ENCODE measurements around the gene PPIF. TPM values are rescaled to one million over a fixed set of nuclear protein-coding genes. Genes with fewer than 3 reads are reported as not detected.
A peak's percentile ranks its signal among the peaks of the same experiment; 100 is the strongest.

PPIF gene
- total and polyA plus RNA-seq, 2 experiments from 2014 or later = 86.6 to 143 TPM

DNA sequence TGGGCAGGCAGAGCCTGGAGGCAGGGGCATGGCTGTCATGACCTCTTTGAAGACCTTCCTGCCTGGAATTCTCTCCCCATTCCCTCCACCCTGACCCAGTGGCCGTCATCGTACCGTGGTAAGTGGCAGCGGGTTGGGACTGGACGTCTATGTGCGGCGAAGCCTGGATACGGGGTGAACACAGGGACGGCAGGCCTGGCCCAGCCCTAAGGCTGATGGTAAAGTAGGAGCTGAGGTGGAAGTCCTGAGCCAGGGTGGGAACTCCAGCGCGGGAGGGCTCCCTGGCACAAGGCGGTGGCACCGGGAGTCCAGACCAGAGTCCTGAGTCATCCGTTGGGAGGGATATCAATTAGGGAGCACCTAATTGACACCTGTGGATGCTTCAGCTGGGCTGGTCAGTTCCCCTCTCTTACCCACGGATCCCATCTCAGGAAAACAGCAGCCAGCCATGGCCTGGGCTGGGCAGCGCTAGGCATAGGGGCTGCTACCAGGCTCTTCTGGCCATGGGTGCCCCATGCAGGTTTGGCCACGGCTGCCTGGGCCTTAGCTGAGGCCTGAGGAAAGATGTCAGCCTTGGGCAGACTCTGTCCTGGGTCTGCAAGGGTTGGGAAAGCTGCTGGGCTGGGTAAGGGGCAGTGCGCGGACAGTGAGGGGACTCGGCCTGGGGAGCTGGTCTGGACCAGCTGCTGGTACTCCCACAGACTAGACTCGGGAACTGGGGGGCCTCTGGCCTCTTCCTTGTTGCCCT lies 3.3 kb downstream of the PPIF start:
- H3K4me3 ChIP-seq = no peak overlapping the region
- H3K9me3 ChIP-seq (ENCODE audit: low read depth) = no peaks in the 10 kb centered on the region
- H3K4me1 ChIP-seq (ENCODE audit: low read depth) = peaks cover 27% of the 10 kb centered on the region
- peaks cover 31% of the 10 kb centered on the region for H3K36me3 ChIP-seq
- peak overlapping the region; percentile 28 for H3K27ac ChIP-seq
- H3K27me3 ChIP-seq = no peaks in the 10 kb centered on the region
- TF ChIP-seq, protein P1, sequence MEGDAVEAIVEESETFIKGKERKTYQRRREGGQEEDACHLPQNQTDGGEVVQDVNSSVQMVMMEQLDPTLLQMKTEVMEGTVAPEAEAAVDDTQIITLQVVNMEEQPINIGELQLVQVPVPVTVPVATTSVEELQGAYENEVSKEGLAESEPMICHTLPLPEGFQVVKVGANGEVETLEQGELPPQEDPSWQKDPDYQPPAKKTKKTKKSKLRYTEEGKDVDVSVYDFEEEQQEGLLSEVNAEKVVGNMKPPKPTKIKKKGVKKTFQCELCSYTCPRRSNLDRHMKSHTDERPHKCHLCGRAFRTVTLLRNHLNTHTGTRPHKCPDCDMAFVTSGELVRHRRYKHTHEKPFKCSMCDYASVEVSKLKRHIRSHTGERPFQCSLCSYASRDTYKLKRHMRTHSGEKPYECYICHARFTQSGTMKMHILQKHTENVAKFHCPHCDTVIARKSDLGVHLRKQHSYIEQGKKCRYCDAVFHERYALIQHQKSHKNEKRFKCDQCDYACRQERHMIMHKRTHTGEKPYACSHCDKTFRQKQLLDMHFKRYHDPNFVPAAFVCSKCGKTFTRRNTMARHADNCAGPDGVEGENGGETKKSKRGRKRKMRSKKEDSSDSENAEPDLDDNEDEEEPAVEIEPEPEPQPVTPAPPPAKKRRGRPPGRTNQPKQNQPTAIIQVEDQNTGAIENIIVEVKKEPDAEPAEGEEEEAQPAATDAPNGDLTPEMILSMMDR (IDR thresholded peaks at IDR 0.05; ENCODE audit: low read depth, low read length) = no peak
- DNase-seq (ENCODE audit: low read depth in 1 of 2, low spot score in 1 of 2) = no peak

DNA sequence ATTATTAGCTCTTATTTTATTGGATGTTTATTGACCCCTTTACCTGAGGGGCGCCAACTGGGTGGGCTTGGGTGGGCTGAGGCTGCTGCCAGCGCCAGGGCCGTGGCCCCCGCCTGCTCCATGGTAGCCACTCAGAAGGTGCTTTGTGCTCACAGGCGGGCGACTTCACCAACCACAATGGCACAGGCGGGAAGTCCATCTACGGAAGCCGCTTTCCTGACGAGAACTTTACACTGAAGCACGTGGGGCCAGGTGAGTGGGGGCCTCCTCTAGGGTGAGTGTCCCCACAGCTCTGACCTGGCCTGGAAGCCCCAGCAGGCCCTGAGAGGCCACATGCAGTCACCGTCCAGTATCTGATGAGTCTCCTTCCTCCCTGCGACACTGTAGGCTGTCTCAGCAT lies 4.1 kb downstream of the PPIF start:
- Histone ChIP-seq H3K36me3 (peaks cover 32% of the 10 kb centered on the region), H3K27ac (no peak overlapping the region), H3K27me3 (no peaks in the 10 kb centered on the region), H3K9me3 (ENCODE audit: low read depth) (no peaks in the 10 kb centered on the region), H3K4me3 (no peak overlapping the region), H3K4me1 (ENCODE audit: low read depth) (peaks cover 25% of the 10 kb centered on the region)
- DNase-seq (ENCODE audit: low read depth in 1 of 2, low spot score in 1 of 2) = no peak
- TF ChIP-seq, protein P1 (IDR thresholded peaks at IDR 0.05; ENCODE audit: low read depth, low read length) = no peak

DNA sequence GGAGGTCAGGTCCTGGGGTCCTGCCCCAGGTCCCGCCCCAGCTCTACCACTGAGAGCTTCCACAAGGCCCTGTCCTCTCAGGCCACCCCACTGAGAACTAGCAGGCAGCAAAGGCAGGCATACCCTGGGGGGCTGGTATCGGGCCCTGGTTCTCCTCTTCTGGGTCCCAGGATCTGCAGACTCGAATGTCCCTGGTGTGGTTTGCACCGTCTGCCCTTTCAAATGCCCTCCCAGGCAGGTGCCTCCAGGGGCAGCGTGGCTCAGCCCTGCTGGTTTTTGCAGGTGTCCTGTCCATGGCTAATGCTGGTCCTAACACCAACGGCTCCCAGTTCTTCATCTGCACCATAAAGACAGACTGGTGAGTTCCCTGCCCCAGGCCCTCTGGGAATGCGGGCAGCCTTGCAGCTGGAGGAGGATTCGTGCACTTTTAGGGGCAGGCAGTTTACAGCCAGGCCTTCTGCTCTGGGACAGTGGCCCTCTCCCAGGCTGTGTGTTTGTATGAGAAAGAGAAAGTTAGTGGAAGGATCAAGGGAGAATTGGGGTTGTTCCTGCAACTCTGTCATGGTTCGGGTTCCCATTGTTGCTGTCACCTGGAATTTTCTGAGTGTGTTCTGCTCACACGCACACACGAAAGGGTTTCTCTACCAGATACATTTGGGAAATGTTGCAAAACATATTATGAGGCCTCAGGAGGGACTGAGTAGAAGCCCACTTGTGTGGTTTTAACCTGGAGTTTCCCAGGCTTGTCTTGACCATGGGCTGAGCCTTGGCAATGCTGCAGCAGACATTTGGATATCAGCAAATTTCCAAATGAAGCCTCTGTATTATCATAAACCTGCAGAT lies 5.0 kb downstream of the PPIF start:
- peaks cover 19% of the 10 kb centered on the region for H3K4me1 ChIP-seq (ENCODE audit: low read depth)
- H3K27ac ChIP-seq = no peak overlapping the region
- H3K4me3 ChIP-seq = no peak overlapping the region
- H3K27me3 ChIP-seq = no peaks in the 10 kb centered on the region
- DNase-seq (ENCODE audit: low read depth in 1 of 2, low spot score in 1 of 2) = no peak
- no peaks in the 10 kb centered on the region for H3K9me3 ChIP-seq (ENCODE audit: low read depth)
- TF ChIP-seq, protein P1 (IDR thresholded peaks at IDR 0.05; ENCODE audit: low read depth, low read length) = no peak
- peaks cover 34% of the 10 kb centered on the region for H3K36me3 ChIP-seq

DNA sequence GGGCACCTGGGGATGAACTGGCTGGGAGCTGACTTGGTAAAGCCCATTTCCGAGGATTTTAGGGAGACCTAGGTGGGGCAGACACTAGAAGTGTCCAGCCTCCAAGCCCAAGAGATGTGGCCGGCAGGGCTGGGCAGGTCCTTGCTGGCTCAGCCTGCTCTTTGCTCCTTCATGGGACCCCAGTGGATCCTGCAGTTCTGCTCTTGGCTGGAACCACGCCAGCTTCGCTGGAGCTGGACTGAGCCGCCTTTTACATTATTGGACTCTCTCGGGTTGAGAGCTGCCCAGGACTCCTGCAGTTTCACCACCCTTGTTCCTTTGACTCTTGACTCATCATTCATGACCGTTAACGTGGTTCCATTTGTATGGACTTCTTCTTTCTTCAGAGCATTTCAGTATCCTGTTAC lies 5.7 kb downstream of the PPIF start:
- Histone ChIP-seq H3K9me3 (ENCODE audit: low read depth) (no peaks in the 10 kb centered on the region), H3K4me3 (no peak overlapping the region), H3K27me3 (no peaks in the 10 kb centered on the region), H3K4me1 (ENCODE audit: low read depth) (peaks cover 17% of the 10 kb centered on the region), H3K36me3 (peaks cover 34% of the 10 kb centered on the region), H3K27ac (no peak overlapping the region)
- no peak for DNase-seq (ENCODE audit: low read depth in 1 of 2, low spot score in 1 of 2)
- TF ChIP-seq, protein P1 (IDR thresholded peaks at IDR 0.05; ENCODE audit: low read depth, low read length) = no peak

DNA sequence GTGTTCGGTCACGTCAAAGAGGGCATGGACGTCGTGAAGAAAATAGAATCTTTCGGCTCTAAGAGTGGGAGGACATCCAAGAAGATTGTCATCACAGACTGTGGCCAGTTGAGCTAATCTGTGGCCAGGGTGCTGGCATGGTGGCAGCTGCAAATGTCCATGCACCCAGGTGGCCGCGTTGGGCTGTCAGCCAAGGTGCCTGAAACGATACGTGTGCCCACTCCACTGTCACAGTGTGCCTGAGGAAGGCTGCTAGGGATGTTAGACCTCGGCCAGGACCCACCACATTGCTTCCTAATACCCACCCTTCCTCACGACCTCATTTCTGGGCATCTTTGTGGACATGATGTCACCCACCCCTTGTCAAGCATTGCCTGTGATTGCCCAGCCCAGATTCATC lies 6.5 kb downstream of the PPIF start:
- peaks cover 10% of the 10 kb centered on the region for H3K4me1 ChIP-seq (ENCODE audit: low read depth)
- no peaks in the 10 kb centered on the region for H3K9me3 ChIP-seq (ENCODE audit: low read depth)
- no peak overlapping the region for H3K27ac ChIP-seq
- no peak overlapping the region for H3K4me3 ChIP-seq
- TF ChIP-seq, protein P1 (IDR thresholded peaks at IDR 0.05; ENCODE audit: low read depth, low read length) = no peak
- DNase-seq (ENCODE audit: low read depth in 1 of 2, low spot score in 1 of 2) = no peak
- H3K36me3 ChIP-seq = peaks cover 34% of the 10 kb centered on the region
- H3K27me3 ChIP-seq = no peaks in the 10 kb centered on the region

All from cardiac muscle cell (in vitro differentiated cells and primary cell).